ENCODE results near the gene ACMSD.

GRCh38 chr2:134944975-134945374 is 106.6 kb downstream of the ACMSD start:
- no peak for TF ChIP-seq CTCF (IDR thresholded peaks at IDR 0.05)
- TF ChIP-seq REST (IDR thresholded peaks at IDR 0.05; ENCODE audit: low read depth, low read length) = no peak
- TF ChIP-seq YY1 (IDR thresholded peaks at IDR 0.05; ENCODE audit: low read depth) = no peak
- TF ChIP-seq NFIC (IDR thresholded peaks at IDR 0.05; ENCODE audit: borderline replicate concordance) = no peak
- no peak for TF ChIP-seq RAD21 (IDR thresholded peaks at IDR 0.05; ENCODE audit: low read length)
- no peak for TF ChIP-seq MAX (IDR thresholded peaks at IDR 0.05; ENCODE audit: low read depth)
- no peak for TF ChIP-seq JUND (IDR thresholded peaks at IDR 0.05)
- TF ChIP-seq TCF12 (IDR thresholded peaks at IDR 0.05) = no peak
